Cerebellar cortex (tissue), 1 donor: ENCODE measurements around the gene RNASE9.
"Not testable (repeated sequence)": the region's sequence is repeated elsewhere in the genome, so short reads cannot be mapped to it uniquely, and the experiment has no call there.

Experiments used
- DNase-seq: peaks from one replicate; pipeline ENCODE4 v3.0.0-alpha.2; 2015; ENCODE audit warnings: low spot score

Gene RNASE9

DNA sequence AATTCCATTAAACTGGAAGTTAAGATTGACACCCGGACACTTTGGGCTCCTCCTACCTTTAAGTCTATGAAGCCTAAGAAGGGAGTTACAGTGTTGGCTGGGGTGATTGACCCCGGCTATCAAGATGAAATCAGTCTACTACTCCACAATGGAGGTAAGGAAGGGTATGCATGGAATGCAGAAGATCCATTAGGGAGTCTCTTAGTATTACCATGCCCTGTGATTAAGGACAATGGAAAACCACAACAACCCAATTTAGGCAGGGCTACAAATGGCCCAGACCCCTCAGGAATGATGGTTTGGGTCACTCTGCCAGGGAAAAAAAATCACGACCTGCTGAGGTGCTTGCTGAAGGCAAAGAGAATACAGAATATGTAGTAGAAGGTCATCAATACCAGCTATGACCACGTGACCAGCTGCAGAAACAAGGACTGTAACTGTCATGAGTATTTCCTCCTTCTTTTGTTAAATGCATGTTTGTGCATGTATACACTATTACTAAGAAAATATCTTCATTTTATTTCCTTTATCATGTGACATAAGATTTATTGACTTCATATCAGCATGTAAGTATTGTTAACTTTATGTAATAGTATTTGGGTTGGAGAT lies 11.6 kb upstream of the RNASE9 start:
- DNase-seq, result not testable (repeated sequence)

DNA sequence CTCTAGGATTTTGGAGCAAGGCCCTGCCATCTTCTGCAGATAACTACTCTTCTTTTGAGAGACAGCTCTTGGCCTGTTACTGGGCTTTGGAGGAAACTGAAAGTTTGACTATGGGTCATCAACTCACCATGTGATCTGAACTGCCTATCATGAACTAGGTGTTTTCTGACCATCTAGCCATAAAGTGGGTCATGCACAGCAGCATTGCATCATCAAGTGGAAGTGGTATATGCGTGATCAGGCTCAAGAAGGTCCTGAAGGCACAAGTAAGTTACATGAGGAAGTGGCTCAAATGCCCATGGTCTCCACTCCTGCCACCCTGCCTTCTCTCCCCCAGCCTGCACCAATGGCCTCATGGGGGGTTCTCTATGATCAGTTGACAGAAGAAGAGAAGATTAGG lies 9.9 kb upstream of the RNASE9 start:
- not testable (repeated sequence) for DNase-seq

DNA sequence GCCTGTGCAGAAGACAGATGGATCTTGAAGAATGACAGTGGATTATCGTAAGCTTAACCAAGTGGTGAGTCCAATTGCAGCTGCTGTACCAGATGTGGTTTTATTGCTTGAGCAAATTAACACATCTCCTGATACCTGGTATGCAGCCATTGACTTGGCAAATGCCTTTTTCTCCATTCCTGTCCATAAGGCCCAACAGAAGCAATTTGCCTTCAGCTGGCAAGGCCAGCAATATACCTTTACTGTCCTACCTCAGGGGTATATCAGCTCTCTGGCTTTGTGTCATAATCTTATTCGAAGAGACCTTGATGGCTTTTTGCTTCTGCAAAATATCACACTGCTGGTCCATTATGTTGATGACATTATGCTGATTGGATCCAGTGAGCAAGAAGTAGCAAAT lies 9.0 kb upstream of the RNASE9 start:
- DNase-seq, result not testable (repeated sequence)

DNA sequence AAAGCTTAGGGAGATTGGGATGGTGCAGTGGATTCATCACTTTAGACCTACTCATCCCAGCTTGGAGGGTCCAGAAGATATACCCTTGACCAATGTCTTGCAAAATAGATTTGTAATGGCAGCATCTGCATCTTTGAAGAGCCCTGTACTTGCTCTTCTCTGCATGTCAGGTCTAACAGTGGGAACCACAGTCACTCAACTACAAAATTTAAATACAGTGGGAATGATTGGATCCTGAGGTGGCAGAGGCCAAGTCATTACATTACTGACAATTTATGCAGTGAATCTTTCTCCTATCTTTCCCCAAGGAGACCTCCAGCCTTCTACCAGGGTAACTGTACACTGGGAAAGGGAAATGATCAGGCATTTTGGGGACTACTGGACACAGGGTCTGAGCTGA lies 8.2 kb upstream of the RNASE9 start:
- DNase-seq, result no peak

DNA sequence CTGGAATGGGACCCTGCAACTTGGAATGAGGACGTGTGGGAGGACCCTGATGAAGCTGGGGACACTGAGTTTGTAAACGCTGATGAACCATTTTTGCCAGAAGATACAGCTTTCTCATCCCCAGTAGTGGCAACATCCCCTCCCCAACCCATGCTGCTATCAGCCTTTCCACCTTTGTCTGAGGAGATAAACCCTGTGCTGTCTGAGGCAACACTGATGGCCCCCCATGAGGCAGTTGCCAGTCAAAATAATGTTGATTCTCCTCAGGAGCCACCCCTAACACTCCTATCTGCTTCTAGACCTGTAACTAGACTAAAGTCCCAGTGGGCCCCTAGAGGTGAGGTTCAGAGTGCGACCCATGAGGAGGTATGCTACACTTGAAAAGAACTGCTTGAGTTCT lies 7.5 kb upstream of the RNASE9 start:
- DNase-seq, result no peak

DNA sequence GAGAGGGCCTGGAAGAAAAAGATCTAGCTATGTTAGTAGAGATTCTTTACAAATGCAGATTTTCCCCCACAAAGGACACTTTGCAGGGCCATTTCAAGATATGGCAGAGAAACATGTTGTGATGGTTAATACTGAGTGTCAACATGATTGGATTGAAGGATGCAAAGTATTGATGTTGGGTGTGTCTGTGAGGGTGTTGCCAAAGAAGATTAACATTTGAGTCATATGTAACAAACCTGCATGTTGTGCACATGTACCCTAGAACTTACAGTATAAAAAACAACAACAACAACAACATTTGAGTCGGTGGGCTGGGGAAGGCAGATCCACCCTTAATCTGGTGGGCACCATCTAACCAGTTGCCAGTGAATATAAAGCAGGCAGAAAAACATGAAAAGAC lies 6.4 kb upstream of the RNASE9 start:
- DNase-seq, result not testable (repeated sequence)

DNA sequence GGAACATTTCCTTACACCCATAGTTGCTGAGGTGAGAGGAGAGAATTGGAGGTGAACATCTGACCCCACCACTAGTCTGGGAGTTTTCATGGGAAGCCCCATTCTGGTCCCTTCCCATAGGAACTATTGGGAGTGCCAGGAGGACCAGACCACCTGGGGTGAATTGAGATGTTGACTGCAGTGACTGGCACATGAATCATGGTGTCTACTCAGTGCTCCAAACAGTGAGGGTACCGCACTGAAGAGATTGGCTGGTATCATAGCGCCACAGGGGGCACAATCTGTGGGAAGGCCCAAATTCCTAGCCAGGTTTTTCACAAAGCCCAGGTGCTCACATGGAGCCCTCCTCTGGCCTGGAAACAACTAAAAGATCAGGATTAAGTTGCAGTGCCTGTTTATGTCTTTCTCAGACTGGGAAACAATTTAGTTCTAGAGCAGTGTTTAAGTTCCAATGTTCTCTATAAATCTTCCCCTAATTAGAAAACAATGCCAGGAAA lies 3.7 kb upstream of the RNASE9 start:
- no peak for DNase-seq

DNA sequence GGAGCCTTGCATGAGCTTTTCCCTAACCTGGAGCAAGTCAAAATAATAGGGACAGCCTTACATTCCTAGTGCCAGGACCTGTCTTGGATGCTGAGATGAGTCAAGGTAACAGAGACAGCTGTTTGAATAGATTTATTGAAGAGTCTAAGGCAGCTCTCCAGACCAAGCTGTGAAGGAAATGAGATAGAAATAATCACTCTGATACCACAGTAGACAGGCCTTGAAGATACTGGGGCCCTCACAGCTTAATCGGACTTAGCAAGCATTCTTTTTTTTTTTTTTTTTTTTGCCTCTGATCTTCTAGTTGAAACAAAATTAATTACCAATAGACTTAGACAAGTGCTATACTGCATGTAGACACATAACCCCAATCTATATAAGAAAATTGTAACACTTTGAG lies 3.1 kb upstream of the RNASE9 start:
- no peak for DNase-seq

DNA sequence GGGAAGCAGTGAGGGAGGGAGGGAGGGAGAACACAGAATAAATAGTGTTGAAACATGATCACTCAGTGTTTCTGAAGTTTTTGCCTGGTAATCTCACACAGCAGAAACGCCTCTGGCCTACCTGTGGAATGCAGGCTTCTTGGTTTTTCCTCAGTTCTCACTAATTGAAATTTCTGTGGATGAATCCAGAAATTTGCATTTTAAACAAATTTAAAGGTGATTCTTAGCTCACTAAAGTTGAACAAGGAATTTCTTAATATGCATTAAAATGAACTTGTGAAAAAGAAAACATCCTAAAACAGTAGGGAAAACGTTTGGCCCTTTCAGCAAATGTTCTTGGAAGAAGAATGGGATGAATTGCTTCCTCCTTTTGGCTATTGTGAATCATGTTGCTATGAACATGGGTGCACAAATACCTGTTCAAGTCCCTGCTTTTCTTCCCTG lies 1.4 kb downstream of the RNASE9 start:
- no peak for DNase-seq

DNA sequence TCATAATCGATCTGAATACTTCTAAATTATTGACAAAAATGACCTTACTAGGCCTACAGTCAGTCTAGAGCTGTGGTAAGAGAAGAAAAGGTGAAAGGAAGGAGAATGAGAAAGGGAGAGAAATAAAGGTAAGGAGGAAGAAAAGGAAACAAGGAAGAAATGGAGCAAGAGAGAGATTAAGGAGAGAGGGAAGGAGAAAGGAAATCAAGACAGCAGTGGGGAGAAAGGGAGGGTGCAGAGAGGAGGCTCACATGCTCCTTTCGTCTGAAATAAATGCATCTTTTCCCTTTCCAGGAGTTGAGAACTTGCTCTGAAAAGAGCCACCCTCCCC lies 3.7 kb downstream of the RNASE9 start:
- no peak for DNase-seq

DNA sequence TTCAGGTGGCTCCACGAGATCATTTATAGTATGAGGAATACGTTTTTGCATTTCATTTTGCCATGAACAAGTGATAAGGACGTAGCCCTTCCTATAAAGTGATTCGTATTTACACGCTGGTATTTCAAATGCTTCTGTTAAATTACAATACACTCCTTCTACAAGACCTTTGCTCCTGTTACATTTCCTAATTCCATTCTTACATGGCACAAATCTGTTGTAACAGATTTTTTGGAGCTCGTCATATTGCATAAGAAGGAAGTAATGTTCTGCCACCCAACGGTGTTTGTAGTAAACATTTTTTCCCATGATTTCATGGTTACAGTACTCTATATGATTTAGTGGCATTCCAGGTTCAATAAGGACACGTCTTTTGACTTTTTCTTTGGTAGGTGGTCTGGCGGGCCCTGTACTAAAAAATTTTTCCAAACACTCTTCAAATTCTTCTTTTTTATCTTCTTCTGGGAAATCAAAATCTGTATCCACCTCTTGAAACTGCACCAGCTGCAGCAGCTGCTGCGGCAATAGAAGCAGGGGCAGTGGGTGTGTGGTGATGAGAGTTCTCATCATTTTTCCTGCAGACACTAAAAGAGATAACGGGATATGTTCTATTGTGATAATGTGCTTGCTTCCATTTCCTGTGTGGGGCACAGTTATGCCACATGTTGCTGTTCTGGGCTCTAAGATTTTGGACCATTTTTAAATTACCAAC lies 4.2 kb downstream of the RNASE9 start:
- DNase-seq, result no peak

DNA sequence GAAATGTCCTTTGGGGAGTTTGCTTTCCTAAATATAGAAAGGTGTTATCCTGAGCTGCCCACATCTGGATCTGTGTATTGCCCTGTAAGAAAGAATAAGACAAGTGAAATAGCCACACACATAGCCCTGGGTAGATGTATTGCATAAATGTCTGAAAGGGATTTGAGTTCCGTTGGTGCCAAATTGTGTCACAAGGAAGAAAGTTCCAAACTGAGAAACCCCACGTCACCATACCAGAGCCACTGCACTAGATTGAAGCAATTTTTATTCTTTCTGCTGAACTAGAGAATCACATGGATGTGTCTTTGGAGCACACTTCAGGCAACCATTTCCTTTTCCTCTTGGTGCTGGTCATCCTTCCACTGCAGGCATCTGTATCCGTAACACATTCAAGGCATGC lies 5.0 kb downstream of the RNASE9 start:
- no peak for DNase-seq

DNA sequence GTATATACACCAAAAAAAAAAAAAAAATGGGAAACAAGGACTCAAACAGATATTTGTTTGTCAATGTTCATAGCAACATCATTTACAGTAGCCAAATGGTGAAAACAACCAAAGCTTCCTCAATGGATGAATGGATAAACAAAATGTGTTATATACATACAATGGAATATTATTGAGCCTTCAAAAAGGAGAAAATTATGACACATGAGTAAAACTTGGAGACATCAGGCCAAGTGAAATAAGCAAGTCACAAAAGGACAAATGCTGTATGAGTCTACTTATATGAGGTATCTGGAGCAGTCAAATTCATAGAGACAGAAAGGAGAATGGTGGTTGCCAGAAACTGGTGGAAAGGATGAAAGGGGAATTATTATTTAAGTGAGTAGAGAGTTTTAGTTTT lies 7.8 kb downstream of the RNASE9 start:
- no peak for DNase-seq

DNA sequence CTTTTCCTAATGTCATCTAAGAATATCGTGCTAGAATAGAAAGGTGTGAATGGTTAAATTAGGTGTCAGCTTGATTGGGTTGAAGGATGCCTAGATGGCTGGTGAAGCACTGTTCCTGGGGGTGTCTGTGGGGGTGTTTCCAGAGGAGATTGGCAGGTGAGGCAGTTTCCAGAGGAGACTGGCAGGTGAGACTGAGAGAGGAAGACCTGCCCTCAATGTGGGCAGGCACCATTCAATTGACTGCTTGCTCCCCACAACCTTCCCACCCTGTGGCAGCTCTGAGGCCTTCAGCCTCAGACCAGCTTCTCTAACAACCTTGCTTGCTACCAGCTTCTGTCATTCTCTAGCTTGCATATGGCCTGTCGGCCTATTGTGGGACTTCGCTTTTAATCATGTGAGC lies 9.2 kb downstream of the RNASE9 start:
- DNase-seq, result no peak

DNA sequence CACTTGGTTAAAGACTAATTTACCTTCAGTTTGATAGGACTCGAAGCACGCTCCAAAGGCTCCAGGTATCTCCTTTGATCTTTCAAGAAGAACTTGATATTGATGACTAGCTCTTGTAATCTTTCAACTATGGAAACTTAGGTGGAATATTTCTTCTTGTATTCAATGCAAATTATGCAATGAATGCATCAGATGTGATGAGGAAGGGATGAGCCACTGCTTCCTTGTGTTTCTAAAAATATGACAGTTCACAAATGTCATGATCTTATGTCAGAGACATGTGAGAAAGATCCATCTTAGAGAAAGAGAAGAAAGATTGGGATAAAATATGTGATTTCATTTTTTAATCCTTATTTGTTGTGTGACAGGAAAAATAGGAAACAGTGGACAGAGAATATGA lies 9.9 kb downstream of the RNASE9 start:
- DNase-seq, result no peak

DNA sequence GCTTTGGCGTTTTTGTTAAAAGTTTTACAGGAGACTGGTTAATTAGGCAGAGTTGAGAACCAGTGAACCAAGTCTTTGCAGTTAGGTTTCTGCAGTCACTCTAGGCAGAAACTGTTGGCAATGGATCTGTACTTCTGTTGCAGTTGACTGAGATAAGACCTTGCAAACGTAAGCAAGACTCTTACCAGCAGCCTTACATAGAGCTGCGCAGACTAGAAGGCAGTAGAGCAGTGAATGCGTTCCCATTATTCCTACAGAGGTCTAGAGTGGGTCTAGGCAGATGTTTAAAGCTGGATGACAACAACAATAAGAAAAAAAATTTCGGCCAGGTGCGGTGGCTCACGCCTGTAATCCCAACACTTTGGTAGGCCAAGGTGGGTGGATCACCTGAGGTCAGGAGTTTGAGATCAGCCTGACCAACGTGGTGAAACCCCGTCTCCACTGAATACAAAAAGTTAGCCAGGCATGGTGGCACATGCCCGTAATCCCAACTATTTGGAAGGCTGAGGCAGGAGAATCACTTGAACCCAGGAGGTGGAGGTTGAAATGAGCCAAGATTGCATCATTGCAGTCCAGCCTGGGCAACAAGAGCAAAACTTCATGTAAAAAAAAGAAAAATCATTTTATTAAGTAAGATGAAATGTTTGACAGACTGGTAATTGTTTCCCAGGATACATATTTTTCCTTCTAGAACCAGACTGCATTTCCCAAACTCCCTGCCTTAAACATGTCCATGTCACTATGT lies 12.3 kb downstream of the RNASE9 start:
- no peak for DNase-seq

DNA sequence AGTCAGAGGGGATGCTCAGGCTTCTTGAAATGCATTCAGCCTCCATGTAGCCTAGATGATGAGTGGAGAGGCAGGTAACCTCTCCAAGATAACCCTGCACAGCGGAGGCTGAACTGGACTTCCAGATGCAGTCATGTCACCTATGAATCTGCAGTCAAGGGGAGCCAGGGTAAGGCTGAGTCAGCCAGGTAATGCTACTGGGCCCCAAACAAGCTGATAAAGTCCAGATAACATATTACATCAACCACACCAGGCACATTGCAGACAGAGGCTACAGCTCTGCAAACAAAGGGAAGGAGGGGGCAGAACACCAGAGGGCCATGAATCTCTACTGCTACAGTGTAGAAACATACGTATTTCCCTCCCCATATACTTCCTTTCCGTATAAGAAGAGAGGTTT lies 14.0 kb downstream of the RNASE9 start:
- no peak for DNase-seq

DNA sequence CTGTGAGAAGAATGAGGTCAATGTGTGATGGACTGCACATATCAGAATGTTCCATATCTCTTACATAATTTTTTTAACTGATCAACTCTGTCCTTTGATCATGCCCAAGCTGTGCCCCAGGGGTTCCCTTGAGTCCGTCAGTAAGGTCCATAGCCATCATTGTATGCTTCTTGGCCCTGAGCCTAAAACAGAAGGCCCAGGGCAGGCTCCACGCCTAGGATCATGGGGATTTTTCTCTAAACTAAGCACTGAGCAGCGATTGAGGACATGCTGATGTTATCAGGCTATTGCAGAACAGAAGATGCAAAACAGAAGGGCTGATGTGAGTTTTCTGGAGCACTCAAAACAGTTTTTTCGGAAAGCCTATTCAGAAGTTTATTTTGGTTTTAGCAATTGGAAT lies 20.9 kb downstream of the RNASE9 start:
- DNase-seq, result no peak

DNA sequence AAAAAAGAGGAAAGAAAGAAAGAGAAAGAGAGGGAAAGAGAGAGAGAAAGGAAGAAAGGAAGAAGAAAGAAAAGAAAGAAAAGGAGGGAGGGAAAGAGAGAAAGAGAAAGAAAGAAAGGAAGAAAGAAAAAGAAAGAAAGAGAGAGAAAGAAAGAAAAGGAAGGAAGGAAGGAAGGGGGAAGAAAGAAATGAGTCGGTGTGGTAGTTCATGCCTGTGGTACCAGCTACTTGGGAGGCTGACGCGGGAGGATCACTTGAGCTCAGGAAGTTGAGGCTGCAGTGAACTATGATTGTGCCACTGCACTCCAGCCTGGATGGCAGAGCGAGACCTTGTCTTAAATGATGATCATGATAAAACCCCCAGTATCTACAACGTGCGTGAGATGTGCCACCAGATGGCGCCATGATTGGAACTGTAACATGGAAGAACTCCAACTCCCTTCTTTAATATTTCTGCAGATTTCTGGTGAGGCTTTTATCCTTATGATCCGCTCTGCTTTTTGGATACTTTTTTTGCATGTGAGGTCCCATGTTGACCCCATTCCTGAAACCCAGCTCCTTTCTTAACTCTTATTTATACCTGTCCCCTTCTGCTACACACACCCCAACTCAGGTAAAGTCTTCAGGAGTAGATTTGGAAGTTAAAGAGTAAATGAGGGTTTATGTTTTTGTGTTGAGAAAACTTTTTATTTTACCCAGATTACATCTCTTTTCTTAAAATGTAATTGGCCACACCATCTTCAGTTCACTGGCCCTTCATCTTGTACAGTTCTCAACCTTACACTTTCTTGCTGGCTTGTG lies 29.9 kb downstream of the RNASE9 start:
- DNase-seq, result peak; percentile 69

DNA sequence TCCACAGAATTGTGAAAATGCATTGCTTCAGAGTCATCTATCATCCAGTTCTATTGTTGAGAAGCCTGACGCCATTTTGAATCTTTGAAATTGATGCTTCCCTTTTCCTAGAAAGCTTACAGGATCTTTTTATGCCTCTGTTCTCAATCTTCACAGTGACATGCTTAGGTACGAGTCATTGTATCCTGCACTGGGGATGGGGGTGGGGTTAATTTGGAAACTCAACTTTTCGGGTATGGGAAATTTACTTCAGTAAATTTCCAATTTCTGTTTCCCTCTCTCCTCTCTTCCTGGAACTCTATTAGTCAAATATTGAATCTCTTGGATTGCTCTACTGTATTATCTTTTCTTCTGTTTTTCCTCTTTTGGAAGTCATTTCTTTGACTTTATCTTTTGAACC lies 31.0 kb downstream of the RNASE9 start:
- no peak for DNase-seq

DNA sequence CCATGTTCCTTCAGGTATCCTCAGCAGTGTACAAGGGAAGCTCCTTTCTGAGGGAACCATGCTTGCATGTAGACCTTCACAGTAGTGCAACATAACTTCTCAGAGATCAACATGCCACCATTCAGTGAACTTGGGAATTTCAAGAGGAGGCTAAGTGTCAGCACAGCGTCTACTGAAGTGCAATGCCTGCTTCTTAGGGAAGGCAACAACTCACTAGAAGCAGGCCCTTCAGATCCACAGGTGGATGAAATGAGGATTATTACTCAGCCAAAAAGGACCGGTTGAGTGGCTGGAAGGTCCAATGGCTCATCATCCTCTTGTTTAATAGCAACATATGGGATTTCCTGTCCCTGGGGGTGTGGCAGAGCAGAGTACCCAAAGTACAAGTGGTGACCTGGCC lies 36.8 kb downstream of the RNASE9 start:
- DNase-seq, result no peak

DNA sequence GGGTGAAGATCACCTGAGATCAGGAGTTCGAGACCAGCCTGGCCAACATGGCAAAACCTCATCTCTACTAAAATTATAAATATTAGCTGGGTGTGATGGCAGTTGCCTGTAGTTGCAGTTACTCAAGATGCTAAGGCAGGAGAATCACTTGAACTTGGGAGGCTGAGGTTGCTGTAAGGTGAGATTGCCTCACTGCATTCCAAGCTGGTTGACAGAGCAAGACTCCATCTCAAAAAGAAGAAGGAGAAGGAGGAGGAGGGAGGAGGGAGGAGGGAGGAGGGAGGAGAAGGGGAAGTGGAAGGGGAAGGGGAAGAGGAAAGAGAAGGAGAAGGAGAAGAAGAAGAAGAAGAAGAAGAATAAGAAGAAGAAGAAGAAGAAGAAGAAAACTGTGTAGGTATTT lies 38.5 kb downstream of the RNASE9 start:
- DNase-seq, result no peak

DNA sequence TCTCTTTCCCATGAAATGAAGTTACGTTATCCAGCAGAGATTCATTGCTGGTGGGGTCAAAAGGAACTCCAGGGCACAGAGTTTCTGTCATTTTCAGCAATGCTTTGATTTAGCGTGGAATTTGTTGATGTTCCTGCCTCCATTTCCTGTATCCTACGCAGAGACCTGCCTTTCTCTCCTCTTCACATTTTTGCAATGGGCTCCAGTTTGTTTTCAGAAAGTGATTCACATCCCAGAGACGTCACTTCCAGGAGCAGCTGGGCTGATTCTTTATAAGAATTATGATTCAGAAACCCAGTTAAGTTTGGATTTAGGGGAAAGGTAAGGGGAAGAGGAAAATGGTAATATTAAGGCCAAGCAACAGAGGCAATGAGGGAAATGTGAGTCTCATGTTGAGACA lies 43.9 kb downstream of the RNASE9 start:
- DNase-seq, result no peak
